Heart left ventricle (tissue), 16 donors: ENCODE measurements around the gene UBE2B. TPM values are rescaled to one million over a fixed set of nuclear protein-coding genes. Genes with fewer than 3 reads are reported as not detected.
A peak's percentile ranks its signal among the peaks of the same experiment; 100 is the strongest.

ENCODE experiments used
- ATAC-seq, 4 donors: fragments of 200-7000 bp; cut with Tn5 transposase; one replicate each; pipeline ENCODE4 v1.9.1; 2020 to 2022; ENCODE audit warnings: moderate library complexity in 4 of 4, mild to moderate bottlenecking in 3 of 4, moderate number of reproducible peaks in 1 of 4
- DNase-seq, 5 donors: peaks; one replicate each; pipeline ENCODE4 v3.0.0-alpha.2; 2020
- H3K27ac ChIP-seq, 12 donors: fragments of 200-600 bp; sonication (generic) in 4 of 12; one replicate each; pipeline versions ENCODE4 v1.5.0 to v1.8.0; 2016 to 2022; ENCODE audit warnings: mild to moderate bottlenecking in 2 of 12
- H3K27me3 ChIP-seq, 9 donors: fragments of 200-600 bp; sonication (generic) in 2 of 9; one replicate each; pipeline versions ENCODE4 v1.5.1 to v1.8.0; 2016 to 2022; ENCODE audit warnings: mild to moderate bottlenecking in 3 of 9
- H3K36me3 ChIP-seq, 9 donors: fragments of 200-600 bp; sonication (generic) in 2 of 9; one replicate each; pipeline versions ENCODE4 v1.5.0 to v1.8.0; 2018 to 2022; ENCODE audit warnings: mild to moderate bottlenecking in 2 of 9
- H3K4me1 ChIP-seq, 12 donors: fragments of 200-600 bp; sonication (generic) in 4 of 12; one replicate each; pipeline versions ENCODE4 v1.5.0 to v1.8.0; 2016 to 2022; ENCODE audit warnings: mild to moderate bottlenecking in 3 of 12
- H3K4me3 ChIP-seq, 12 donors: fragments of 200-600 bp; sonication (generic) in 4 of 12; one replicate each; pipeline versions ENCODE4 v1.5.0 to v1.8.0; 2017 to 2022; ENCODE audit warnings: mild to moderate bottlenecking in 9 of 12, moderate library complexity in 4 of 12
- H3K9me3 ChIP-seq, 12 donors: fragments of 200-600 bp; sonication (generic) in 4 of 12; one replicate each; pipeline versions ENCODE4 v1.5.0 to v1.8.0; 2016 to 2022; ENCODE audit warnings: mild to moderate bottlenecking in 1 of 12
- POLR2A ChIP-seq, 2 donors: fragments of 450-650 bp; IDR thresholded peaks; one replicate each; pipeline ENCODE4 v1.6.1; 2017; ENCODE audit warnings: antibody characterized with exemption in 2 of 2, mild to moderate bottlenecking in 2 of 2, moderate library complexity in 2 of 2
- WGBS, 4 donors: extraction: QIAGEN DNeasy Blood & Tissue Kit in 2 of 4; methylation state at CpG; one replicate each; pipeline versions ENCODE4 v1.1.5 to v1.1.7; 2013 to 2018; 5-methylcytosine and 5-hydroxymethylcytosine counted together
- intact Hi-C, 10 donors: fragments of 100-400 bp; cut with DNase I; formaldehyde crosslinking; loops; one replicate each; pipeline versions ENCODE4 v1.11.1 to v1.14.2; 2022
- polyA plus RNA-seq, 2 donors: library from polyadenylated mRNA; stranded (reverse); fragments of 200-250 nt; gene quantifications; one replicate each; pipeline ENCODE4 v1.2.3, GENCODE V29; 2013
- total RNA-seq, 9 donors: library from RNA; depleted of rRNA in 2 of 9; stranded (reverse); fragments of >200 nt in 2 of 9; fragmentation: NEBNext Ultra II Directional in 3 of 9; extraction: Animal tissue kit (Norgen Biotek cat#: 25700) in 3 of 9; gene quantifications; one replicate each; pipeline versions ENCODE4 v1.1.0 to v1.2.4, GENCODE V29; 2016 to 2023
- TF ChIP-seq, protein P1 (sequence below), 12 donors: fragments of 200-600 bp; sonication (generic) in 4 of 12; IDR thresholded peaks; one replicate each; pipeline versions ENCODE4 v1.5.0 to v1.8.0; 2018 to 2022; ENCODE audit warnings: antibody characterized with exemption in 12 of 12, mild to moderate bottlenecking in 5 of 12
- donor health status: ischemic (EF 13 %, LVEDD 7.1; RV severe dilation, severe dysfunction).
- donor health status: healthy with polysubstance abuse.
- donor health status: DM: no; HTN: yes; CAD: no.
- donor health status: DM: no; HTN: no; CAD: no.
- donor health status: ischemic (EF 25% LVEDD 6.9; RV normal size, moderate dysfunction).
- donor health status: ischemic (EF 25% LVEDD 5.7; RV mildly dilated, moderate dysfunction).
- donor health status: healthy.
- donor health status: DM: yes; HTN: yes; CAD: no.
- donor health status: ischemic (EF 35%, LVEDD 5.7; RV mildly dilated, moderate dysfunction).
- donor health status: nonischemic (EF 11% LVEDD 7.7; RV severe dilation, severe dysfunction).
- donor health status: DM: yes; HTN: yes; CAD: no.
- donor health status: PGD.
- donor health status: ischemic (EF 29% LVEDD 5.4; RV normal size, mild dysfunction).
- donor health status: nonischemic (EF 23%, LVEDD 6.1; RV moderate dilation, normal function).

Gene UBE2B
- total and polyA plus RNA-seq, 11 donors = 62.8 to 230 (median 188) TPM

DNA sequence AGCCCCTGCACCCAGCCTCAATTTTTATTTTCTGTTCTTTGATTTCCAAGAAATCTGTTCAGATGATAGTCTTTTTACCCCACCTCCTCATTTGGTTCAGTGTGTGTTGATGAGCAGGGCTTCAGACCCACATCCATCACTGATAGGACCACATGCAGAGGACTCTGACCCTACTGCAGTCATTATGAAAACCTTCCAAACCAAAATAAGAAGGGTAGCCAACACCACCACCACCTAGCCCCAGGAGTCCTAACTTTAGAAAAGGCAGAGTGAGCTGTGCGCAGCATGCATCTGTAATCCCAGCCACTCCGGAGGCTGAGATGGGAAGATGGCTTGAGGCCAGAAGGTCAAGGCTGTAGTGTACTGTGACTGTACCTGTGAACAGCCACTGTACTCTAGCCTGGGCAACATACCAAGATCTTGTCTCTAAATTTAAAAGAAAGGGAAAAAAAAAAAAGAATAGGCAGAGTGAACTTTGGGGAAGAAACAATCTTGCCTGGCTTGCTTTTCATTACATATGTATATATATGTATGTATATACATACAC, 27.3 kb downstream of the UBE2B start:
- DNase-seq (no peak), ATAC-seq (peak; percentile 41 to 78 (median 60))
- Histone ChIP-seq H3K36me3 (peaks cover 0 to 95% (median 65%) of the 10 kb centered on the region in 9 donors), H3K27me3 (no peaks in the 10 kb centered on the region), H3K4me3 (no peak overlapping the region), H3K9me3 (no peaks in the 10 kb centered on the region), H3K4me1 (peaks cover 0 to 8% (median 0%) of the 10 kb centered on the region in 12 donors), H3K27ac (no peak overlapping the region)
- intact Hi-C loops = loop anchor here in 1 of 10 donors (10.0 kb wide), 1 partner anchor 406 kb away; no protein-coding TSS in a partner anchor
- 59 to 62% (median 60%) methylated on average over 2 of the region's 2 CpGs for WGBS, 4 donors
- no peak for TF ChIP-seq POLR2A (IDR thresholded peaks at IDR 0.05)
- TF ChIP-seq, protein P1, sequence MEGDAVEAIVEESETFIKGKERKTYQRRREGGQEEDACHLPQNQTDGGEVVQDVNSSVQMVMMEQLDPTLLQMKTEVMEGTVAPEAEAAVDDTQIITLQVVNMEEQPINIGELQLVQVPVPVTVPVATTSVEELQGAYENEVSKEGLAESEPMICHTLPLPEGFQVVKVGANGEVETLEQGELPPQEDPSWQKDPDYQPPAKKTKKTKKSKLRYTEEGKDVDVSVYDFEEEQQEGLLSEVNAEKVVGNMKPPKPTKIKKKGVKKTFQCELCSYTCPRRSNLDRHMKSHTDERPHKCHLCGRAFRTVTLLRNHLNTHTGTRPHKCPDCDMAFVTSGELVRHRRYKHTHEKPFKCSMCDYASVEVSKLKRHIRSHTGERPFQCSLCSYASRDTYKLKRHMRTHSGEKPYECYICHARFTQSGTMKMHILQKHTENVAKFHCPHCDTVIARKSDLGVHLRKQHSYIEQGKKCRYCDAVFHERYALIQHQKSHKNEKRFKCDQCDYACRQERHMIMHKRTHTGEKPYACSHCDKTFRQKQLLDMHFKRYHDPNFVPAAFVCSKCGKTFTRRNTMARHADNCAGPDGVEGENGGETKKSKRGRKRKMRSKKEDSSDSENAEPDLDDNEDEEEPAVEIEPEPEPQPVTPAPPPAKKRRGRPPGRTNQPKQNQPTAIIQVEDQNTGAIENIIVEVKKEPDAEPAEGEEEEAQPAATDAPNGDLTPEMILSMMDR (IDR thresholded peaks at IDR 0.05) = no peak

DNA sequence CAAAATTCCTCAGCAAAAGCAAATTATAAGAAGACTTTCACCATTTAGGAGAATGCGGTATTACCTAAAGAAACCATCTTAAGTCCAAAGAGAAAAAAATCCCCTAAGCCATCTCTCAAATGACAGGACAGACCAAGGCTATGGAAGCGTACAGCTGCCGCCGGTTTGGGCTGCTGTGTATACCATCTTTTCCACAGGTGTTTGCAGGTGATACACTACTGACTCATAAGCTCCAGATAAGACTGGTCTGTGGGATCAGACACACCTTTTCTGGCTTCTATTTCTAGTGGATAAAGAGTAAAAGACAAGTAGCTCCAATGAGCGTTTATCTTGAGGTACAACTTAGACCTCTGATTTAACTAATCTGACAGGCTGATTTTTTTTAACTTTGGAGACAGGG, 32.6 kb downstream of the UBE2B start:
- no peaks in the 10 kb centered on the region for H3K9me3 ChIP-seq

DNA sequence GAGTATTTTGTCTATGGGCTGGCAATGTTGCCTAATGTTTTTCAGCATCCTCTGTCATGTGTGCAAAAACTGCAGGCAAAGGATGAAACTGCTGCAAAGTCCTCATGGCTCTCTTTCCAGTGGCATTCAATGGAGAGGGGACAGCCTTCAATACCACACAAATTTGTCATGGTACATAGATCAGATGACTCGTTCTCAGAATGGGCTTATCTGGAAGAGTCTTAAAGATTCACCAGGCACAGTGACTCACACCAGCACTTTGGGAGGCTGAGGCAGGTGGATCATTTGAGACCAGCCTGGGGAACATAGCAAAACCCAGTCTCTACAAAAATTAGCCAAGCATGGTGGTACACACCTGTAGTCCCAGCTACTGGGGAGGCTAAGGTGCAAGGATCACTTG, 35.0 kb downstream of the UBE2B start:
- intact Hi-C loops = no loop called here
- 73 to 86% (median 77%) methylated on average over 1 of the region's 1 CpG for WGBS, 4 donors
- no peak for ATAC-seq

More for the DNA sequence above, 32.6 kb downstream of the UBE2B start:
- Histone ChIP-seq H3K4me3 (no peak overlapping the region), H3K27me3 (no peaks in the 10 kb centered on the region), H3K27ac (no peak overlapping the region), H3K4me1 (peaks cover 0 to 4% (median 0%) of the 10 kb centered on the region in 12 donors), H3K36me3 (peaks cover 0 to 65% (median 33%) of the 10 kb centered on the region in 9 donors)
- intact Hi-C loops = no loop called here
- 93 to 99% (median 96%) methylated on average over 5 of the region's 5 CpGs for WGBS, 4 donors
- DNase-seq (no peak), ATAC-seq (no peak)
- no peak for TF ChIP-seq POLR2A (IDR thresholded peaks at IDR 0.05)
- TF ChIP-seq, protein P1 (IDR thresholded peaks at IDR 0.05) = no peak

DNA sequence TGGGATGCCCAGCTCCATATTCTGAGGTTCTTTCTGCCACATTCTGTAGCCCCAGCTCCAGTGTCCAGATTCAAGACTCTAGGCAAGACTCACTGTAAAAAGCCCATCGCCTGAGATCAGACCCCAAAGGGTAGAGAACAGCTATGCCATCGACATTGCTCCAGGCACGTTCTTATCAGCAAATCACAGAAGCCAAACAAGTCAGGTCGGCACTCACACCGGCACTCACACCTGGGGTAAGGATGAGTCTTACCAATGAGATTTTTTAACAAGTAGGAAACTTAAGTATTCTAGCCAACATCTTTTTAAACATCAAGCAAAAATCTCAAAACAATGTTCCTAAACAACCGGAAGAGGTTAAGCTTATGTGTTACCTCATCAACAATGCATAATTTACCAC, 38.0 kb downstream of the UBE2B start:
- H3K9me3 ChIP-seq = no peaks in the 10 kb centered on the region
- DNase-seq (no peak), ATAC-seq (no peak)
- 56 to 73% (median 66%) methylated on average over 6 of the region's 6 CpGs for WGBS, 4 donors
- H3K4me3 ChIP-seq = no peak overlapping the region
- no peaks in the 10 kb centered on the region for H3K27me3 ChIP-seq
- TF ChIP-seq, protein P1 (IDR thresholded peaks at IDR 0.05) = no peak
- TF ChIP-seq POLR2A (IDR thresholded peaks at IDR 0.05) = no peak
- peaks cover 0 to 30% (median 19%) of the 10 kb centered on the region in 9 donors for H3K36me3 ChIP-seq
- no peak overlapping the region for H3K27ac ChIP-seq
- peaks cover 0 to 37% (median 22%) of the 10 kb centered on the region in 12 donors for H3K4me1 ChIP-seq
- intact Hi-C loops = no loop called here

More for the DNA sequence above, 35.0 kb downstream of the UBE2B start:
- Histone ChIP-seq H3K9me3 (no peaks in the 10 kb centered on the region), H3K4me1 (peaks cover 0 to 25% (median 14%) of the 10 kb centered on the region in 12 donors), H3K4me3 (no peak overlapping the region), H3K27ac (no peak overlapping the region), H3K27me3 (no peaks in the 10 kb centered on the region), H3K36me3 (peaks cover 0 to 49% (median 29%) of the 10 kb centered on the region in 9 donors)
- TF ChIP-seq, protein P1 (IDR thresholded peaks at IDR 0.05) = no peak
- no peak for DNase-seq
